Stimulated activated CD8-positive, alpha-beta memory T cell treated with anti-CD3 and anti-CD28 coated beads, Interleukin-15, amount 100 ng/mL, for 1 hour (primary cell): ENCODE measurements around the gene EEF2KMT.
"Not testable (repeated sequence)": the region's sequence is repeated elsewhere in the genome, so short reads cannot be mapped to it uniquely, and the experiment has no call there.

Experiments
- DNase-seq: peaks from one replicate; pipeline ENCODE4 v3.0.0-alpha.2; 2020; ENCODE audit warnings: low read depth

Gene EEF2KMT

GRCh38 chr16:5070431-5071186 is 27.0 kb downstream of the EEF2KMT start:
- DNase-seq, result no peak

- no peak for DNase-seq
Observed at GRCh38 chr16:5069854-5070253, 27.7 kb downstream of the EEF2KMT start.

- DNase-seq, result no peak
Observed at GRCh38 chr16:5069048-5069447, 28.5 kb downstream of the EEF2KMT start.

- DNase-seq, result no peak
Observed at GRCh38 chr16:5066511-5066910, 31.1 kb downstream of the EEF2KMT start.

- no peak for DNase-seq
Observed at GRCh38 chr16:5065813-5066212, 31.8 kb downstream of the EEF2KMT start, which contains the start of gene C16orf89. C16orf89 (minus strand) TSS chr16:5065956; CDS start chr16:5065908, 48 bp downstream.

GRCh38 chr16:5065326-5065725 is 32.3 kb downstream of the EEF2KMT start:
- no peak for DNase-seq

- DNase-seq, result no peak
Observed at GRCh38 chr16:5064915-5065314, 32.7 kb downstream of the EEF2KMT start.

GRCh38 chr16:5062790-5063765 is 34.5 kb downstream of the EEF2KMT start:
- no peak for DNase-seq

- DNase-seq, result no peak
Observed at GRCh38 chr16:5062051-5062450, 35.5 kb downstream of the EEF2KMT start.

GRCh38 chr16:5060073-5060641 is 37.4 kb downstream of the EEF2KMT start:
- no peak for DNase-seq

- DNase-seq, result no peak
Observed at GRCh38 chr16:5059386-5060072, 38.1 kb downstream of the EEF2KMT start.

- DNase-seq, result no peak
Observed at GRCh38 chr16:5058476-5058875, 39.1 kb downstream of the EEF2KMT start.

GRCh38 chr16:5056352-5056751 is 41.2 kb downstream of the EEF2KMT start:
- no peak for DNase-seq

GRCh38 chr16:5054876-5055865 is 42.4 kb downstream of the EEF2KMT start:
- no peak for DNase-seq

GRCh38 chr16:5046914-5047313 is 50.7 kb downstream of the EEF2KMT start:
- DNase-seq, result no peak

GRCh38 chr16:5045499-5046115 is 52.0 kb downstream of the EEF2KMT start:
- no peak for DNase-seq

GRCh38 chr16:5044581-5044980 is 53.0 kb downstream of the EEF2KMT start:
- not testable (repeated sequence) for DNase-seq

- DNase-seq, result no peak
Observed at GRCh38 chr16:5044011-5044540, 53.5 kb downstream of the EEF2KMT start.

GRCh38 chr16:5042574-5043171 is 54.9 kb downstream of the EEF2KMT start:
- no peak for DNase-seq
